HepG2 (cell line): ENCODE results near the gene COMT. TPM values are rescaled to one million over a fixed set of nuclear protein-coding genes. Genes with fewer than 3 reads are reported as not detected.

Experiments used
- FOXJ3 ChIP-seq: sonication (generic); formaldehyde crosslinking; IDR thresholded peaks from 2 replicates; pipeline ENCODE4 v1.4.0; 2020; ENCODE audit warnings: missing genetic modification reagents, mild to moderate bottlenecking, borderline replicate concordance
- MAFG ChIP-seq: sonication (generic); formaldehyde crosslinking; IDR thresholded peaks from 2 replicates; pipeline ENCODE4 v1.5.1; 2020; ENCODE audit warnings: mild to moderate bottlenecking, missing genetic modification reagents
- MAX ChIP-seq: IDR thresholded peaks from 2 replicates; pipeline ENCODE4 v1.6.1; 2012; ENCODE audit warnings: inconsistent platforms
- NCOA1 ChIP-seq: sonication (generic); formaldehyde crosslinking; IDR thresholded peaks from 2 replicates; pipeline ENCODE4 v1.9.0; 2021; ENCODE audit warnings: missing genetic modification reagents
- POGK ChIP-seq: sonication (generic); formaldehyde crosslinking; conservative IDR thresholded peaks from 2 replicates; pipeline ENCODE4 v1.8.0; 2022; ENCODE audit warnings: mild to moderate bottlenecking, moderate library complexity, missing genetic modification reagents
- TP53 ChIP-seq: sonication (generic); formaldehyde crosslinking; conservative IDR thresholded peaks from 2 replicates; pipeline ENCODE4 v1.4.0; 2020; ENCODE audit warnings: missing genetic modification reagents
- WIZ ChIP-seq: sonication (generic); formaldehyde crosslinking; IDR thresholded peaks from 2 replicates; pipeline ENCODE4 v1.5.1; 2020; ENCODE audit warnings: mild to moderate bottlenecking, missing genetic modification reagents
- ZMAT3 ChIP-seq: sonication (generic); formaldehyde crosslinking; conservative IDR thresholded peaks from 2 replicates; pipeline ENCODE4 v1.7.0; 2021; ENCODE audit warnings: missing genetic modification reagents
- ZNF142 ChIP-seq: sonication (generic); formaldehyde crosslinking; IDR thresholded peaks from 2 replicates; pipeline ENCODE4 v1.4.0; 2020; ENCODE audit warnings: missing genetic modification reagents
- ZNF292 ChIP-seq: sonication (generic); formaldehyde crosslinking; IDR thresholded peaks from 2 replicates; pipeline ENCODE4 v1.8.1; 2022; ENCODE audit warnings: mild to moderate bottlenecking, low read depth, missing genetic modification reagents, borderline replicate concordance
- ZNF430 ChIP-seq: sonication (generic); formaldehyde crosslinking; IDR thresholded peaks from 2 replicates; pipeline ENCODE4 v1.9.0; 2021; ENCODE audit warnings: mild to moderate bottlenecking, missing genetic modification reagents
- ZNF513 ChIP-seq: sonication (generic); formaldehyde crosslinking; conservative IDR thresholded peaks from 2 replicates; pipeline ENCODE4 v1.5.0; 2020; ENCODE audit warnings: missing genetic modification reagents
- ZNF605 ChIP-seq: sonication (generic); formaldehyde crosslinking; IDR thresholded peaks from 2 replicates; pipeline ENCODE4 v1.8.0; 2022; ENCODE audit warnings: mild to moderate bottlenecking, missing genetic modification reagents
- ZNF879 ChIP-seq: sonication (generic); formaldehyde crosslinking; IDR thresholded peaks from 2 replicates; pipeline ENCODE4 v1.8.1; 2023; ENCODE audit warnings: missing genetic modification reagents
- ZXDC ChIP-seq: sonication (generic); formaldehyde crosslinking; IDR thresholded peaks from 2 replicates; pipeline ENCODE4 v1.5.0; 2020; ENCODE audit warnings: mild to moderate bottlenecking, missing genetic modification reagents
- polyA plus RNA-seq, 8 experiments: library from polyadenylated mRNA; depleted of rRNA in 3 of 8; stranded (reverse) in 7 of 8; unstranded in 1 of 8; fragments of >200 nt; fragmentation: Illumina TruSeq in 4 of 8; extraction: Trizol in 4 of 8; gene quantifications; 2 replicates each; pipeline versions ENCODE4 v1.2.1 to v1.2.3, GENCODE V29; 2011 to 2016; ENCODE audit warnings: low read depth in 4 of 8, missing spikeins in 1 of 8, mixed read lengths in 1 of 8; ENCODE audit not compliant: insufficient read depth in 1 of 8
- total RNA-seq, 5 experiments: library from RNA; depleted of rRNA; stranded (reverse); fragments of >200 nt; fragmentation: Illumina TruSeq; extraction: Trizol; gene quantifications; 2 replicates each; pipeline ENCODE4 v1.2.3, GENCODE V29; 2016; ENCODE audit warnings: low read depth in 1 of 5

The COMT gene
- total and polyA plus RNA-seq, 2 of the 13 experiments (the other 11 are each of a cell fraction or from before 2014, with no cell fraction given): 156 to 162 TPM

- TF ChIP-seq ZXDC (CRISPR knock-in tag) (peak; percentile 92), ZNF513 (CRISPR knock-in tag) (no peak), WIZ (peak; percentile 97), ZNF430 (CRISPR knock-in tag) (peak; percentile 98), ZNF605 (CRISPR knock-in tag) (peak; percentile 97), TP53 (peak; percentile 89; the same call in 1 of the 2 replicates), ZNF879 (CRISPR knock-in tag) (peak; percentile 97), NCOA1 (CRISPR knock-in tag) (0 out of 2 replicates have a peak, but pooled peaks have one; percentile 60), FOXJ3 (peak; percentile 67), ZMAT3 (peak; percentile 99), MAX (peak; percentile 99), ZNF142 (CRISPR knock-in tag) (peak; percentile 89; the same call in 1 of the 2 replicates), ZNF292 (CRISPR knock-in tag) (peak; percentile 85; the same call in 1 of the 2 replicates), POGK (peak; percentile 55; the same call in 1 of the 2 replicates), MAFG (CRISPR knock-in tag) (no peak)
Measured at GRCh38 chr22:19892257-19892879, 49.2 kb upstream of the COMT start (continued).
